Uterus (tissue), 4 donors: ENCODE measurements around the gene KRTAP6-1. TPM values are rescaled to one million over a fixed set of nuclear protein-coding genes. Genes with fewer than 3 reads are reported as not detected.

Experiments
- DNase-seq, 2 donors: peaks; one replicate each; pipeline ENCODE4 v3.0.0-alpha.2; 2019 to 2020
- H3K27ac ChIP-seq, 2 donors: fragments of 200-600 bp; sonication (generic); 1 replicate in 1 of 2; 2 replicates in 1 of 2; pipeline ENCODE4 v1.5.1; 2016 to 2018
- H3K27me3 ChIP-seq, 2 donors: fragments of 200-600 bp; sonication (generic); one replicate each; pipeline ENCODE4 v1.5.1; 2018 to 2019; ENCODE audit warnings: control low read depth in 1 of 2
- H3K36me3 ChIP-seq, 2 donors: fragments of 200-600 bp; sonication (generic); one replicate each; pipeline ENCODE4 v1.5.1; 2019; ENCODE audit warnings: control low read depth in 1 of 2
- H3K4me1 ChIP-seq, 2 donors: fragments of 200-600 bp; sonication (generic); one replicate each; pipeline ENCODE4 v1.5.1; 2018 to 2019; ENCODE audit warnings: control low read depth in 1 of 2
- H3K4me3 ChIP-seq, 2 donors: fragments of 200-600 bp; sonication (generic); 1 replicate in 1 of 2; 2 replicates in 1 of 2; pipeline ENCODE4 v1.5.1; 2018 to 2019; ENCODE audit warnings: mild to moderate bottlenecking in 1 of 2
- H3K9me3 ChIP-seq, 2 donors: fragments of 200-600 bp; sonication (generic); one replicate each; pipeline ENCODE4 v1.5.1; 2019; ENCODE audit warnings: control low read depth in 1 of 2
- POLR2A ChIP-seq, 2 donors: fragments of 450-650 bp; IDR thresholded peaks; one replicate each; pipeline ENCODE4 v1.6.1; 2016; ENCODE audit warnings: antibody characterized with exemption in 2 of 2, mild to moderate bottlenecking in 1 of 2, moderate library complexity in 1 of 2
- intact Hi-C: fragments of 100-400 bp; cut with DNase I; formaldehyde crosslinking; loops from one replicate; pipeline ENCODE4 v1.15.1; 2023; ENCODE audit warnings: low total_unique reads
- total RNA-seq, 4 donors: library from RNA; depleted of rRNA in 3 of 4; stranded (reverse); fragments of >200 nt in 3 of 4; gene quantifications; one replicate each; pipeline versions ENCODE4 v1.1.0 to v1.2.4, GENCODE V29; 2014 to 2023
- TF ChIP-seq, protein P1 (sequence below), 4 experiments: fragments of 200-600 bp in 2 of 4; fragments of 450-650 bp in 2 of 4; sonication (generic) in 2 of 4; IDR thresholded peaks; one replicate each; pipeline ENCODE4 v1.5.1; 2016 to 2019; ENCODE audit warnings: antibody characterized with exemption in 4 of 4, mild to moderate bottlenecking in 2 of 4, moderate library complexity in 1 of 4
- donor health status: DM: yes; HTN: yes; CAD: no.

The KRTAP6-1 gene
- total RNA-seq, 4 donors from 2014 or later, result not detected

DNA sequence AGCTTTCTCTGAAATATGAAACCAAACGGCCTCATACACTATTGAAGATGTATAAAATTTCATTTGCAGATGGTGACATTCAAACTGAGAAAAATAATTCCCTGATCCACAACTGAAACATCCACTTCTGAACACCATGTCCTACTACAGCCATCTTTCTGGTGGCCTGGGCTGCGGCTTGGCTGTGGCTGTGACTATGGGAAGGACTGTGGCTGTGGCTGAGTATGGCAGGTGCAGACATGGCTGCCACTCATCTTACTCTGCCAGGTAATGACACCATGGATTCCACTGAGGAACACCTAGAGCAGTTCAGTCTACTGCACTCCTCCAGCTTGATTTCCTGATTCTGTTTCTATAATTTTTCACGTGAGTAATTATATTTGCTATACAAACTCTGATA is 6.8 kb upstream of the KRTAP6-1 start, which contains the start of gene KRTAP20-4:
KRTAP20-4 (plus strand) TSS at position 106 of the 400 bp plus-strand sequence.
- DNase-seq, result no peak
- Histone ChIP-seq H3K27me3 (no peaks in the 10 kb centered on the region), H3K27ac (no peak within 1 kb of the TSS), H3K36me3 (no peaks in the 10 kb centered on the region), H3K9me3 (no peaks in the 10 kb centered on the region), H3K4me3 (no peak within 1 kb of the TSS), H3K4me1 (no peaks in the 10 kb centered on the region)
- intact Hi-C loops, result no loop called here
- TF ChIP-seq POLR2A (IDR thresholded peaks at IDR 0.05), result no peak
- TF ChIP-seq, protein P1, sequence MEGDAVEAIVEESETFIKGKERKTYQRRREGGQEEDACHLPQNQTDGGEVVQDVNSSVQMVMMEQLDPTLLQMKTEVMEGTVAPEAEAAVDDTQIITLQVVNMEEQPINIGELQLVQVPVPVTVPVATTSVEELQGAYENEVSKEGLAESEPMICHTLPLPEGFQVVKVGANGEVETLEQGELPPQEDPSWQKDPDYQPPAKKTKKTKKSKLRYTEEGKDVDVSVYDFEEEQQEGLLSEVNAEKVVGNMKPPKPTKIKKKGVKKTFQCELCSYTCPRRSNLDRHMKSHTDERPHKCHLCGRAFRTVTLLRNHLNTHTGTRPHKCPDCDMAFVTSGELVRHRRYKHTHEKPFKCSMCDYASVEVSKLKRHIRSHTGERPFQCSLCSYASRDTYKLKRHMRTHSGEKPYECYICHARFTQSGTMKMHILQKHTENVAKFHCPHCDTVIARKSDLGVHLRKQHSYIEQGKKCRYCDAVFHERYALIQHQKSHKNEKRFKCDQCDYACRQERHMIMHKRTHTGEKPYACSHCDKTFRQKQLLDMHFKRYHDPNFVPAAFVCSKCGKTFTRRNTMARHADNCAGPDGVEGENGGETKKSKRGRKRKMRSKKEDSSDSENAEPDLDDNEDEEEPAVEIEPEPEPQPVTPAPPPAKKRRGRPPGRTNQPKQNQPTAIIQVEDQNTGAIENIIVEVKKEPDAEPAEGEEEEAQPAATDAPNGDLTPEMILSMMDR (IDR thresholded peaks at IDR 0.05), result no peak

DNA sequence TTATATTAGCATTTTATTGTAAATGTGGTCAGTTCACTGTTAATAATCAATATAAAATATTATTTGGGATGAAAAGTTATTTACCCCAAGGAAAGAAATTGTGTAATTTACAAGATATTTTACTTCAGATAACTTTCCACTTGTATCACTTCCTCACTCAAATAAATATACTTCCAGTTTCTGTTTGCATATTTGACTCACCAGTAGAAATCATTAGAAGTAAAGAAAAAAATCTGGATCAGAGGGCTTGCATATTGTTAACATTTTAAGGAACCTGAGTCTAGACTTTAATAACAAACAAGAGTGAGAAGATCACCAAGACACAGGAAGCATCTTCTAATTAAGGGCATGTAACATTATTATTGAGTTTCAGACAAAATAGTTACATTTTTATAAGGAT is 6.3 kb upstream of the KRTAP6-1 start:
- Histone ChIP-seq H3K9me3 (no peaks in the 10 kb centered on the region), H3K4me1 (no peaks in the 10 kb centered on the region), H3K4me3 (no peak overlapping the region), H3K36me3 (no peaks in the 10 kb centered on the region), H3K27ac (no peak overlapping the region), H3K27me3 (no peaks in the 10 kb centered on the region)
- TF ChIP-seq POLR2A (IDR thresholded peaks at IDR 0.05), result no peak
- TF ChIP-seq, protein P1 (IDR thresholded peaks at IDR 0.05), result no peak
- intact Hi-C loops, result no loop called here
- DNase-seq, result no peak

DNA sequence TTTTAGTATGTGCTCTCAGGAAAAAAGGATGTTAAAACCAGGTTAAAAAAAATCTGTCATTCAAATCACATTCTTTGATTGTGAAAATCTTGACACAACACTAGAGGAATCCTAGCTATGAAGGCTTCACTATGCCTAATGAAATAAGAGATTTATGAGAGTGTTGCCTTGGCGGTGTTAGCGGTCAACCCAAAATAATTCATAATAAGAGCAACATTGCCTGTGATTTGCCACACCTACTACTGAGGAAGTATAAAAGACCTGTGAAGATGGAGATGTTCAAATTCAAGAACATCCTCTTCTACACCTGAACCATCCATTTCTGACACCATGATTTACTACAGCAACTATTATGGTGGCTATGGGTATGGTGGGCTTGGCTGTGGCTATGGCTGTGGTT is 2.4 kb upstream of the KRTAP6-1 start, which contains the start of gene KRTAP20-1:
KRTAP20-1 (plus strand) TSS at position 301 of the 400 bp plus-strand sequence; CDS start at position 331, 30 bp downstream.
- no peak within 1 kb of the TSS for H3K4me3 ChIP-seq
- DNase-seq, result no peak
- no peaks in the 10 kb centered on the region for H3K36me3 ChIP-seq
- H3K27ac ChIP-seq, result no peak within 1 kb of the TSS
- no peaks in the 10 kb centered on the region for H3K4me1 ChIP-seq
- TF ChIP-seq, protein P1 (IDR thresholded peaks at IDR 0.05), result no peak
- no peak for TF ChIP-seq POLR2A (IDR thresholded peaks at IDR 0.05)
- no peaks in the 10 kb centered on the region for H3K27me3 ChIP-seq
- H3K9me3 ChIP-seq, result no peaks in the 10 kb centered on the region
- intact Hi-C loops, result no loop called here

DNA sequence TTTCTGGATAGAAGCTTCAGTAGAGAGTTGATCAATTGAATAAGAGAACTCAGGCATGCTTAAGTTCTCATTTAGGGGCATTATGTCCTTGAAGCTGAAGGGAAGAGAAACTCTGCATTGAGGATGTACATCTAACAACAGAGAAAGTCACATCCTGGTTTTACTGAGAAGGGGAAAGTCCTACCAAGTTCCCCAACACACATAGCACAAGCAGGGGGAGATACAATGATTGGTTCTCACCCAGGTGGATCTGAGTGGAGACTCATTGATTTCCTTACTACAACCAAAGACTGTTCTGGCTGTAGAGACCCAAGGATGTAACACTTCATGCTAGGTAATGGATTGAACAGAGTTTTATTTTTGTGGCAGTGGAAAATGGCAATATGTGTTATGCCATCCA is 1.5 kb upstream of the KRTAP6-1 start:
- no peaks in the 10 kb centered on the region for H3K36me3 ChIP-seq
- no peaks in the 10 kb centered on the region for H3K9me3 ChIP-seq
- no peaks in the 10 kb centered on the region for H3K27me3 ChIP-seq
- intact Hi-C loops, result no loop called here
- no peak for DNase-seq
- TF ChIP-seq POLR2A (IDR thresholded peaks at IDR 0.05), result no peak
- TF ChIP-seq, protein P1 (IDR thresholded peaks at IDR 0.05), result no peak
- no peak overlapping the region for H3K4me3 ChIP-seq
- H3K4me1 ChIP-seq, result no peaks in the 10 kb centered on the region
- H3K27ac ChIP-seq, result no peak overlapping the region

DNA sequence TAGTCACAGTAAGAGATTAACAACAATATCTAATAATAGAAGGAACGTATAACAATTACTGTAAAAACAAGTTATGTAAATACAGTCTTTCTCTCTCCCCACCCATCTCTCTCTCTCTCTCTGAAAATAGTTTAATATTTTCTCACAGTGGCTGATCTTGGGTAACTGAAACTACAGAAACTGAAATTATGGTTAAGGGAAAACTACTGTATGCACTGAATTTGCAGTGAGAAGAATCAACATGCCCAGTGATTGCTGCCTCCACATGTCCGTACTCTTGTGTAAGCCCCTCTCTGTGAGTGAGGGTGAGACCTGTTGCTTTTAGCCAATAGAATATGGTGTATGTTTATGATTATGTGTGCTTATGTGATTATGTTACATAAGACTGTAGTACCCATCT is 1.6 kb downstream of the KRTAP6-1 start:
- no peaks in the 10 kb centered on the region for H3K27me3 ChIP-seq
- H3K27ac ChIP-seq, result no peak overlapping the region
- H3K36me3 ChIP-seq, result no peaks in the 10 kb centered on the region
- no peak for DNase-seq
- H3K4me3 ChIP-seq, result no peak overlapping the region
- intact Hi-C loops, result no loop called here
- no peak for TF ChIP-seq POLR2A (IDR thresholded peaks at IDR 0.05)
- TF ChIP-seq, protein P1 (IDR thresholded peaks at IDR 0.05), result no peak
- no peaks in the 10 kb centered on the region for H3K4me1 ChIP-seq
- no peaks in the 10 kb centered on the region for H3K9me3 ChIP-seq
